ENCODE results near the gene HP1BP3.
A peak's percentile ranks its signal among the peaks of the same experiment; 100 is the strongest.
"Not testable (repeated sequence)": the region's sequence is repeated elsewhere in the genome, so short reads cannot be mapped to it uniquely, and the experiment has no call there.

The HP1BP3 gene, protein sequence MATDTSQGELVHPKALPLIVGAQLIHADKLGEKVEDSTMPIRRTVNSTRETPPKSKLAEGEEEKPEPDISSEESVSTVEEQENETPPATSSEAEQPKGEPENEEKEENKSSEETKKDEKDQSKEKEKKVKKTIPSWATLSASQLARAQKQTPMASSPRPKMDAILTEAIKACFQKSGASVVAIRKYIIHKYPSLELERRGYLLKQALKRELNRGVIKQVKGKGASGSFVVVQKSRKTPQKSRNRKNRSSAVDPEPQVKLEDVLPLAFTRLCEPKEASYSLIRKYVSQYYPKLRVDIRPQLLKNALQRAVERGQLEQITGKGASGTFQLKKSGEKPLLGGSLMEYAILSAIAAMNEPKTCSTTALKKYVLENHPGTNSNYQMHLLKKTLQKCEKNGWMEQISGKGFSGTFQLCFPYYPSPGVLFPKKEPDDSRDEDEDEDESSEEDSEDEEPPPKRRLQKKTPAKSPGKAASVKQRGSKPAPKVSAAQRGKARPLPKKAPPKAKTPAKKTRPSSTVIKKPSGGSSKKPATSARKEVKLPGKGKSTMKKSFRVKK

DNA sequence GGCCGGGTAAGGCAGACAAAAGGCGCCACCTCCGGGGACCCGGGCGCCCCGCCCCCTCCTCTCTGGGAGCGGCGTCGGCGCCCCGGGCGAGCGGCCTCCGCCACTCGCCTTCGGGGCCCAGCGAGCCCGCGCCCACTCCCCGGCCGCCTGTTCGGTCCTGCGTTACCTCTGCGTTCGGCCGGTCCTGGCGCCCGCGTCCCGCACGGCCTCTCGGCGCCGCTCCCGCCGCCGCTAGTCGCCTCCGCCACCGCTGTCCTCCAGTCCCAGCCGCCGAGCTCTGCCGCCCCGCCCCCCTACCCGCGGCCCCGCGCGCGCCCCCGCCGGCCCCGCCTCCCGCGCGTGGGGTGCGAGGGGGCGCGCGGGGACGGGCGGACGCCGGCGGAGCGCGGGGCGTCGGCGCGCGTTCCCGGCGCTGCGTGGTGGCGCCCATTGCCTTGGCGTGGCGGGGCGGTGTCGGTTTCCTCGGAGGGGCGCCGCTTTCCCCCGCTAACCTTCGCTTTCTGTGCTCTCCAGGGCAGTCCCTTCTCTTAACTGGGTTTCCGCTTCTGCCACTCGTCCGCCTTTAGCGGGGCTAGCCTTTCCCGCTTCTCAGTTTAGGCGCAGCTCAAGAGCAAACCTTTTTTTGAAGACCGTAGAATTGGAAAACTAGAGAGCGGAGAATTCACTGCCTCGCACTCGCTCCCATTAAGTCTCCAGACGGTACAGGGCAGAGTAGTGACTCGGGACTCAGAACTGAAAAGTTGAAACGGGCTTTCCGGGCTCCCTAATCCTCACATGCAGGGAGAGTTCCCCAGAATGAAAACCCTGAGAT is at the start of gene HP1BP3:
TSS of gene HP1BP3 (minus strand) at position 279 of the 811 bp plus-strand sequence. CDS start 6,867 bp downstream, outside the sequence.
- DNase-seq: no peak

DNA sequence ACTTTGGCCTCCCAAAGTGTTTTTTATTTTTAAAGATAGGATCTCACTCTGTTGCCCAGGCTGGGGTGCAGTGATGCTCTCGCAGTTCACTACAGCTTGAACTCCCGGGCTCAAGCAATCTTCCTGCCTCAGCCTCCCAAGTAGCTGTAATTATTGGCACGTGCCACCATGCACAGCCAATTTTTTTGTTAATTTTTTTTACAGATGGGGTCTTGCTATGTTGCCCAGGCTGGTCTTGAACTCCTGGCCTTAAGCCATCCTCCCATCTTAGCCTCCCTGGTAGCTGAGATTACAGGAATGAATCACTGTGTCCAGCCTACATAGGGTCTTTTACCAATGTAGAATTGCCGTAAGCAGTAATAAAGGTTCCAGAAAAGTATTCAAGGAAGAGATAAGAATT is 49.1 kb upstream of the HP1BP3 start:
- DNase-seq: no peak

DNA sequence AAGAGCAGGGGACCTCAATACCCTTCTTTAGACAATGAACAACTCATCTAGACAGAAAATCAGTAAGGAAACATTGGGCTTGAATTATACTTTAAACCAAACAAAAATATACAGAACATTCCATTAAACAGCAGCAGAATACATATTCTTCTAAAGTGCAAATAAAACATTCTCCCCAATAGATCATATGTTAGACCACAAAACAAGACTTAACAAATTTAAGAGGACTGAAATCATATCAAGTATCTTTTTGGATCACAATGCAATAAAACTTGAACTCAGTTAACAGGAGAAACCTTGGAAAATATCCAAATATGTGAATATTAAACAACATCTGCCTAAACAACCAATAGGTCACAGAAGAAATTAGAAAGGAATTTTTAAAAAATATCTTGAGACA is 47.7 kb upstream of the HP1BP3 start:
- no peak for DNase-seq

DNA sequence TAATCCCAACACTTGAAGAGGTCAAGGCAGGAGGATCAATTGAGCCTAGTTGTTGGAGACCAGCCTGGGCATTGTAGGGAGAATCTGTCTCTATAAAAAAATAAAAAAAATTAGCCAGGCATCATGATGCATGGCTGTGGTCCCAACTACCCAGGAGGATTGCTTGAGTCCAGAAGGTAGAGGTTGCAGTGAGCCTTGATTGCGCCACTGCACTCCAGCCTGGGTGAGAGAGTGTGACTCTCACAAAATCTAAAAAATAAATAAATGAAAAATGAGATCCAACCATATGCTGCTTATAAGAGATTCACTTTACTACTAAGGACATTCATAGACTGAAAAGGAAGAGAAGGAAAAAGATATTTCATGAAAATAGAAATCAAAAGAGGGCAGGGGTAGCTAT is 47.1 kb upstream of the HP1BP3 start:
- no peak for DNase-seq

DNA sequence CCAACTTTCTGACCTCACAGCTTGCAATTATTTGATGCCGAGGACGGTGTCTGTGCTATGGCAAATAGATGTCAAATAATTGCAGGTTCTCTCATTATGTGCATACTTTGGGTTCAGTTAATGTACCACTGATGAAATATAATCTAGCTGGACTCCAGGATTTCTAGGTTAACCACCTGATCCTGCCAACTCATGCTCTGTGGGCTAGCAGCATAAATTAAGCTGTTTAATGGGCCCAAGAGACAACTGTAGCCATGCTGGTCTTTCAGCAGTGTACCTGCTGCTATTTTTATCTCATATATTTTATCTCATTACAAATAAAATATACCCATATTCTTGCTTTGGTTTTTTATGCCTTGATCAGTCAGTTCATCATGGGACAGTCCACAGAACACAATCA is 43.3 kb upstream of the HP1BP3 start:
- no peak for DNase-seq

DNA sequence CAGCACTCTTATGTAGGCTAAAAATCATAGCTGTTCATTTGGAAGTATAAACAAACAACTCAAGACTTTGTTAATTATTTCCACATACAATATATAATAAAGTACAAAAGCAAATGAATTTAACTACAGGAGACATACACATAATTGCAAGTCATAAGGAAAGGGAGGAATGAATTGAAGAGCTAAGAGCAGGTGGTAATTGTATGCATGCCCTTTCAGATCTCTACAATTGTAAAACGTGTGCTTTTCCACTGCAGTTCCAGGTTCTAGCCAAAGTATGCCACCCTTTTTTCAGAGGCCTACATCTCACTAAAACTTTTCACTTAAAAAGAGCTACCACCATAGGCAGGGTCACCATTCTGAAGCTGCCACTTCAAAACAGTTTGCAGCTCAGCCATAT is 42.8 kb upstream of the HP1BP3 start:
- DNase-seq: no peak

DNA sequence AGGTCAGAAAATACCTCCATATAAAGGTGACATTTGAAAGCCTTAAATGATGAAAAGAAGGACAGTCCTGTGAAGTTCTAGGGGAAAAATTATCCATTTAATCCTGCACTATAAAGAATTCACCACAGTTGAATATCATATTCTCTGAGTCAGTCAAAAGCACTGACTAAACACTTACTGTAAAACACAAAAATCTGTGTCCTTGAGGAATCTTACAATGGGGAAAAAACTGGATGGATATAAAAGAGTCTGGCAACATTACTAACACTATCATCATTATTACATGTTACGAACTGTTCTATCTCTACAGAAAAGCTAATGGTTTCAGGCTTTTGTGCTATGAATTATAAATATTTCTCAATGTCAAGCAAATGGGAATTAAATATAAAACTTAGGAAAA is 42.4 kb upstream of the HP1BP3 start:
- no peak for DNase-seq

DNA sequence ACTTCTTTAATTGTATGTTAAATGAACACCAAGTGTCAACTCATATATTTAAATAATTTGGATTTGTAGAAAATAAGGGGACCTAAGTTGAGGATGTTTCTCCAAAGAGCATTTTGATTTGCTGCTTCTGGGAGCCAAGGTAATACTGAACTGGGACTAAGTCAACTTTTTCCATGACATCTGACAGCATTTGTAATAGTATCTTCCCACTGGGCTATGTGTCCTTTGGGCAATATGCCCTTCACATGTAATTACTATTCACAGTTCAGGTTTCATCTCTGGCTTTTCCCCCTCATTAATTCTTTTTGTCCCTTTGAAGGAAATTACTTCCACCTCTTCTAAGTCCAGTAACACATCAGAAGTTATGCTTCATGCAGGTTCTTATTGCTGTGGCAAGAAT is 36.7 kb upstream of the HP1BP3 start:
- DNase-seq: no peak

DNA sequence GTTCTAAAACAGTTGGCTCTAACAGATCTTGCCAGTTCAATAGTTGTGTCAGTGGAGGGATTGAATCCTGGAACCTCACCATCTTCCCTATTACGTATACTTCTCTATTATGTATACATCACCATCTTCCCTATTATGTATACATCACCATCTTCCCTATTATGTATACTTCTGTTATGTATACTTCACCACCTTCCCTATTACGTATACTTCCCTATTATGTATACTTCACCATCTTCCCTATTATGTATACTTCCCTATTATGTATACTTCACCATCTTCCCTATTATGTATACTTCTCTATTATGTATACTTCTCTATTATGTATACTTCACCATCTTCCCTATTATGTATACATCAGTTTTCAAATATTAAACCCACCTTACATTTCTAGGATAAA is 34.4 kb upstream of the HP1BP3 start:
- no peak for DNase-seq

DNA sequence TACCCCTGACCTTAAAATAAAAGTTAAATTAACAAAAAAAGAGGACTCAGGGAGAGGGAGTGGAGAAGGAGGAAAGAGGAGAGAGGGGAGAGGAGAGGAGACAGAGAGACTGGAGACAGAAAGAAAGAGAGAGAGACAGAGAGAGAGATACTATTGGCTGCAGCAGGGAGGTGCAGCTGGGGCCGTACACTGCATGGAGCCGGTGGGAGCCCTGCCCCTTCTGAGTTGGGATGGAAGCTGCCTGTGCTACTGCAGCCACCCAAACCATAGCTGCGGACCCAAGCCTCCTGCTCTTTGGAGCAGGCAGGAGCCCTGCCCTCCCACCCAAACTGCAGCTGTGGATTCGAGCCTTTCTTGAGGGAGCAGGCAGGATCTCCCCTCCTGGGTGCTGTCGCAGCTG is 32.7 kb upstream of the HP1BP3 start:
- DNase-seq: no peak

DNA sequence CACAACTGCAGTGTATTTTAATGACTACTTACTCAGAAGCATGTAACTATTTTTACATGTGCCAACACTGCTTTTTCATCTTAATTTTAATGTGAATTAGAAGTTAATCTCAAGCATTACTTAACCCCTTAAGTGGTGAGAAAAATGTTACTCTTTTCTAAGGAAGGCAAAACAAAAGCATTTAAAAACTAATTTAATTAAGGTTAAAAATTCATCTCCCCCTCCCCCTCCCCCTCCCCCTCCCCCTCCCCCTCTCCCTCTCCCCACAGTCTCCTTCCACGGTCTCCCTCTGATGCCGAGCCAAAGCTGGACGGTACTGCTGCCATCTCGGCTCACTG is 27.4 kb upstream of the HP1BP3 start:
- DNase-seq: no peak

DNA sequence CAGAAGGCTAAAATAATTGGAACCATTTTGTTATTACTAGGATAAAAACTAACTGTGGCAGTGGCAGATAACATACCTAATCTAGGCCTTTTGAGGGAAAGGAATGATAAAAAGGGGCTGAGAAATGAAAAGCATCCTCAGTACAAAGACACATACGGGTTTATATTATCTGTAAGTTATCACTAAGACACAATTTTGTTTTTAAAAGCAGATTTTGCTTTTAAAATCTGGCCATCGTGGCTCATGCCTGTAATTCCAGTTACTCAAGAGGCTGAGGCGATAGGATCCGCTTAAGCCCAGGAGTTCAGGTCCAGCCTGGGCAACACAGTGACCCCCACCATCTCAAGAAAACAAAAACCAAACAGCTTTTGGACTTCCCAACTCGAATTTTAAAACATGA is 24.8 kb upstream of the HP1BP3 start:
- DNase-seq: no peak

DNA sequence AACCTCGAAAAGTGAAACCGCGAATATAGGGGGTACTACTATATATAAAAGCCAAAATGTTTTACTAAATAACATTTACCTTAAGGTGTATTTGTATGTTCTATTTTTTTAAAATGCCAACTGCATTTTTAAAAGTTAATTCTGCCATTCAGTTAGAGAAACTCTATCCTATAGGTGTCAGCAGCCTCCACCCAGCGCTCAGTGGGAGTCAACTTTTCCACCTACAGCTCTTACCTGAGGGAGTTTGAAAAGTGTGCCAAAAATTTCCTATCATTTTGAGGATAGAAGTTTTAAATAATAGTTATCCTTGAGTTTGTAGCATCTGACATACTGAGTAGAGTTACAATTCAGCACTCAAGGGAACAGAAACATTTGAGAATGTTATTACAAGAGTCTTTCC is 6.1 kb upstream of the HP1BP3 start:
- no peak for DNase-seq

DNA sequence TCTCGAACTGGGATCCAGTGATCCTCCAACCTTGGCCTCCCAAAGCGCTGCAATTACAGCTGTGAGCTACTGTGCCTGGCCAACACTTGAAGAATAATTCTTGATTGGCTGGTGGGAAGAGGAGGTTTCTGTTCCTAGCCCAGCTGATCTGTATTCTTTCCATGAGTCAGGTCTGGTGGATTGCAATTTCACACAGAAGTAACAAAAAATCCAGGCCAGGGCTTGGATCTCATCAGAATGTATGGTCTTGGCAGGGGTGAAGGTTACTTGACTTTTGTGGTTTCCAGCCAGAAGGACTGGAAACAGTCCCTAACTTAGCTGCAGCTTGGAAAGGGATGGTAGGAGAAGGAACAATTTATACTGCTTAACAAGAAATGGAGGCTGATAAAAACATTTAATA is 5.1 kb upstream of the HP1BP3 start:
- peak; percentile 21 for DNase-seq

DNA sequence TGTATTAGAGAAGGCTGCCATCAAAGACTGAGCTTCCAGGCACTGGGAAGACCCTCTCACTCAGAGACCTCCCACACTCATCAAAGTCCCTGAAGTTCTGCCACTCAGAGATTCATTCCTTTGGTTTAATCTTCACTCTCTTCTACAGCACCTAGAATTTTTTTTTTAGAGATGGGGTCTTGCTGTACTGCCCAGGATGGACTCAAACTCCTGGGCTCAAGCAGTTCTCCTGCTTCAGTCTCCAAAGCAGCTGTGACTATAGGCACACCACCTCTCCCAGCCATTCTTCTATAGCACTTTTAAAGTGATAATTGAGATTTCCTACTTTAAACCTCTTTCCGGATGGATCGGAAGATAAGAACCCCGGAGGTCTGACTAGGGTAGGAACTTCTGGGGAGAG is 3.7 kb upstream of the HP1BP3 start:
- no peak for DNase-seq

DNA sequence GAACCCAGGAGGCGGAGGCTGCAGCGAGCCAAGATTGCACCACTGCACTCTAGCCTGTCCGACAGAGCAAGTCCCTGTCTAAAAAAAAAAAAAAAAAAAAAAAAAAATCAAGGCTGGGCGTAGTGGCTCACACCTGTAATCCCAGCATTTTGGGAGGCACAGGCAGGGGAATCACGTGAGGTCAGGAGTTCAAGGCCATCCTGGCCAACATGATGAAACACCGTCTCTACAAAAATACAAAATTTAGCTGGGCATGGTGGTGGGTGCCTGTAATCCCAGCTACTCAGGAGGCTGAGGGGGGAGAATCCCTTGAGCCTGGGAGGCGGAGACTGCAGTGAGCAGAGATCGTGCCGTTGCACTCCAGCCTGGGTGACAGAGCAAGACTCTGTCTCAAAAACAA is 2.5 kb upstream of the HP1BP3 start:
- not testable (repeated sequence) for DNase-seq

DNA sequence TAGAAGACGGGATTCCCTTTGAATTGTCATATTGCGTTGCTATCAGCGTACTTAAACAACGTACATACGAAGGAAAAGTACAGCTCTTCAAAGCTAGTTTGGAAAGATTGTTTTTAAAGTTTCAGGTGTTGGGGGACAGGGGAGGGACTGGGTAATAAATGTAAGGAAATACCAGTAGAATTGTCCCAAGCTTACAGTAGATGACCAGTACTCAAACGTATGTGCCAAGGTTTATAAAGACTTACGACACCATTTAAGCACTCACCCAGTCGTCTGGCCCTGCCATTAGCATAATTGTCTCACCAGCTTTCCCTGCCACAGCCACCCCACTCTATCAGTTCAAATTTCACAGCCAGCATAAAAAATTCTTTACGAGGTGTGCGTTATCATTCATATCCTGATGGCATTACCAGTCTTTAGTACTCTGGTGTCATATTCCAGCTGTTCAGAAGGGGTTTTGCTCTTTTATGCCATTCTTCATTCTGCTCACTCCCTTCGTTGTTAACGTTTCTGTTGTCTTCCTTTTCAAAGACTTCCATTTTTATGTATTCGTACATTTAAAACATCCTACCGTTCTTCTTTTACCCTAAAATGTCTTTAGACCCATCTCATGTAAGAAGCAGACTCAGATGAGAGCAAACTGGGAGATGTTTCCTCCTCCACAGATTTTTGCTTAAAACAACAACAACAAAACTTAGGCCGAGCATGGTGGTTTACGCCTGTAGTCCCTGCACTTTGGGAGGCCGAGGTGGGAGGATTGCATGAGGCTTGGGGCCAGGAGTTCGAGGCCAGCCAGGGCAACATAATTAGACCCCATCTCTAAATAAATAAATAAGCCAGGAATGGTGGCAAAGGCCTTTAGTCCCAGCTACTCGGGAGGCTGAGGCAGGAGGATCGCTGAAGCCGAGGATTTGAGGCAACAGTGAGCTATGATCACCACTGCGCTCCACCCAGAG is 1.0 kb upstream of the HP1BP3 start:
- DNase-seq: no peak

DNA sequence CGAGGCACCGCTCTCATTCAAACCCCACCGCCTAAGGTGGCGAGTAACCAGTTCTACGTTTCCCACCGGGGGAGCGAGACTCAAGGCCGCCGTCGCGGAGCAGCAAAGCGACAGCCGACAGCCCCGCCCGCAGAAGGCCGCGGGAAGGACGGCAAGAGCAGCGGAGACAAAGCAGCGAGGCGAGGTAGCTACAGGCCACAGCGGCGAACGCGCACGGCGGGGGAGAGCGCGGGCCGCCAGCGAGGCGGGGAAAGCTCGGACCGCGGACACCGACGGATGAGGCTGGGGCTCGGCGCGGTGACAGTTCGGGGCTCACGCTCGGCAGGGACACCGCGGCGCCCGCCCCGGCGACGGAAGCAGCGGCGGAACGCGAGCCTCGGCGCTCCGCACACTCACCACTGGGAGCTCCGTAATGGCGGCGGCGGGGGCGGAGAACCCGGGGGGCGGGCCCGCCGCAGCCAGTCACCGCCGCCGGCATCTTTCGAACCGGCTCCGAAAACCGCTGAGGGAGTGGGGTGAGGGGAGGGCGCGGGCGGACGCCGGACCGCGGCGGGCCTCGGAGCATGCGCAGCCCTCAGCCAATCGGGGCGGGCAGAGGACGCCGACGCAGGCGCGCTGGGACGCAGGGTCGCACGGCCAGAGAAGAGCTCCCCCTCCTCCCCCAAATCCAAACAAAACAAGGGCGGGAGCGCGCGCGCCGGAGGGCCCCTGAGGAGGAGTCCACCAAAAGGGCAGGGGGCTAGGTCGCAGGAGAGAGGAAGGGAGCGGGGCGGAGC is 666 bp downstream of the HP1BP3 start:
- DNase-seq: peak; percentile 87

DNA sequence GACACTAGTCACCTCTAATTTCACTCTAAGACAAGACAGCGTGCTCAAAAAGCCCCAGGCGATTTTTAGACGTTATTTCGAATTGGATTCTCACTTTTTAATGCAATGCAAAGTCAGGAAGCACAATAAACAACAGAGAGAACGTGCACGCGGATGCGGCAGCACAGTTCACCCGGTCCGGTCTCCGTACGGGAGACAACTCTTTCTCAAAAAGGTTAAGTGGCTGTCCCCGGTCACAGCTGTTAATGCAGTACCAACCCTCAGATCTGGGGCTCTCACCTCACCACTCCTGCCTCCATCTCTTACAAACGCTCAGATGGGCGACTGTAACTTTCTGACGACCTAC is 1.2 kb downstream of the HP1BP3 start:
- DNase-seq: no peak

DNA sequence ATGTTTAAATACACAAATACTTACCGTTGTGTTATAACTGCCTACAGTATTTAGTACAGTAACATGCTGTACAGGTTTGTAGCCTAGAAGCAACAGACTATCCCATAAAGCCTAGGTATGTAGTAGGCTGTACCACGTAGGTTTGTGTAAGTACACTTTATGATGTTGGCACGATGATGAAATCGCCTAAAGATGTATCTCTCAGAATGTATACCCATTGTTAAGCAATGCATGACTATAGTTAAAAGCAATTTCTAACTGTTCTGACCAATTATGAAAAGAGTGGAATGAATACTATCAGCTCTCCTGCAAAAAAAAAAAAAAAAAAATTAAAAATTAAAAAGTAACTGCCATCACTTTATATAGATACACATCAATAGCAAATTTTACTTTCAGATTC is 11.4 kb downstream of the HP1BP3 start:
- DNase-seq: no peak

DNA sequence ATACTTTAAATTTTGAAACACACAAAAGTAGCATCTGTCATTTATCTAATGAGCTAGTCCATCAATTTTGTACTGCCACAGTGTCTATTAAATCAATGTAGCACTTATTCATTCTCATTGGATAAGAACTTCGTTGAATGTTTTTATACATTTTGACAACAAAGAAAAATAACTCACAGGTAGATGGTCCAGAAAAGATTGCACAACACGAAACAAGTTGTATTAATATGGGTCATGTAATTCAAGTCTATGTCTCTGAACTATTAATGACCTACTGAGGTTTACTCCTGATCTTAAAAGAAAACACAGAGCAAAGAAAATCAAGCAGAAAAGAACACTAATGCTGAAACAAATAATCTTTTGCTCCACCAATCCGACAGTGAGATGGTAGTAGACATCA is 15.3 kb downstream of the HP1BP3 start:
- no peak for DNase-seq

Data from amniotic stem cell (primary cell).